ENCODE measurements around the gene CENPP. TPM values are rescaled to one million over a fixed set of nuclear protein-coding genes. Genes with fewer than 3 reads are reported as not detected.

CENPP gene
- total RNA-seq, 4 donors from 2014 or later, result 0.98 to 7.9 (median 5.4) TPM

DNA sequence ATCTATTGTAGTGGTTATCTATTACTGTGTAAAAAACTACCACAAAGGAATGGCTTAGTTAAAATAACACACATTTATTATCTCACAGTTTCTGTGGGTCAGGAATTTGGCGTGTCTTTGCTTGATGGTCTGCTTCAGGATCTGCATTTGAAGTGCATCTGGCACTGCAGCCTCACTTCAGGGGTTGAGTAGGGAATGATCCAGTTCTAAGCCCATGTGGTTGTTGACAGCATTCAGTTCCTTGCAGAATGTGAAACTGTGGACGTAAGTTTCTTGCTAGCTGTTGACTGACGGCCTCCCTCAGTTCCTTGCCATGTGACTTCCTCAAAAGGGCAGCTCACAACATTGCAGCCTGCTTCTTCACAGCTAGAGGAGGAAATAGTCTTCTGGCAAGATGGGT is 80.7 kb downstream of the CENPP start:
- no peak for TF ChIP-seq CTCF (IDR thresholded peaks at IDR 0.05; ENCODE audit: low read depth)

- TF ChIP-seq CTCF (IDR thresholded peaks at IDR 0.05; ENCODE audit: low read depth), result no peak
These were observed 82.1 kb downstream of the CENPP start for GRCh38 chr9:92407818-92408217.

GRCh38 chr9:92408747-92409478 is 83.2 kb downstream of the CENPP start:
- TF ChIP-seq CTCF (IDR thresholded peaks at IDR 0.05; ENCODE audit: low read depth), result no peak

GRCh38 chr9:92414566-92414965 is 88.8 kb downstream of the CENPP start:
- TF ChIP-seq CTCF (IDR thresholded peaks at IDR 0.05; ENCODE audit: low read depth), result no peak

- TF ChIP-seq CTCF (IDR thresholded peaks at IDR 0.05; ENCODE audit: low read depth), result no peak
These were observed 97.0 kb downstream of the CENPP start for GRCh38 chr9:92422611-92423338.

GRCh38 chr9:92423612-92424011 is 97.9 kb downstream of the CENPP start:
- TF ChIP-seq CTCF (IDR thresholded peaks at IDR 0.05; ENCODE audit: low read depth), result no peak

- no peak for TF ChIP-seq CTCF (IDR thresholded peaks at IDR 0.05; ENCODE audit: low read depth)
These were observed 98.6 kb downstream of the CENPP start, which contains the start of gene OMD for GRCh38 chr9:92424340-92424739. OMD (minus strand) TSS chr9:92424471; CDS start chr9:92417558, 6,913 bp downstream.
